SW 1271 (cell line): ENCODE results near the gene MTFMT.
"Not testable (repeated sequence)": the region's sequence is repeated elsewhere in the genome, so short reads cannot be mapped to it uniquely, and the experiment has no call there.

ENCODE experiments used
- DNase-seq, 2 experiments: peaks; one replicate each; lab custom pipeline; 2025; lab: John Stamatoyannopoulos, UW

MTFMT gene

GRCh38 chr15:65028921-65029735 lies at the start of gene MTFMT:
MTFMT (minus strand) TSS chr15:65029639; CDS start chr15:65029613, 26 bp downstream.
- peak; percentile 63 to 79 for DNase-seq

- DNase-seq, result no peak
These were observed 48.5 kb upstream of the MTFMT start for GRCh38 chr15:65077981-65078352.

GRCh38 chr15:65077291-65077980 lies 48.0 kb upstream of the MTFMT start:
- no peak for DNase-seq

GRCh38 chr15:65076486-65077290 lies 47.2 kb upstream of the MTFMT start, which contains the start of gene KBTBD13:
KBTBD13 (plus strand) TSS chr15:65076746; CDS start chr15:65076816, 70 bp downstream.
- DNase-seq, result no peak

GRCh38 chr15:65075607-65076395 lies 46.4 kb upstream of the MTFMT start:
- not testable (repeated sequence) for DNase-seq

GRCh38 chr15:65074946-65075345 lies 45.5 kb upstream of the MTFMT start:
- not testable (repeated sequence) for DNase-seq

GRCh38 chr15:65072617-65073016 lies 43.2 kb upstream of the MTFMT start:
- no peak for DNase-seq

GRCh38 chr15:65072027-65072426 lies 42.6 kb upstream of the MTFMT start:
- DNase-seq, result no peak

GRCh38 chr15:65071381-65071811 lies 42.0 kb upstream of the MTFMT start:
- DNase-seq, result no peak

- no peak for DNase-seq
These were observed 40.5 kb upstream of the MTFMT start for GRCh38 chr15:65069779-65070546.

GRCh38 chr15:65069179-65069578 lies 39.7 kb upstream of the MTFMT start:
- no peak for DNase-seq

- no peak for DNase-seq
These were observed 39.0 kb upstream of the MTFMT start for GRCh38 chr15:65068403-65068788.

GRCh38 chr15:65067645-65068402 lies 38.4 kb upstream of the MTFMT start, which contains the start of gene RASL12:
RASL12 (minus strand) TSS chr15:65067991; CDS start chr15:65067835, 156 bp downstream.
- DNase-seq, result no peak

GRCh38 chr15:65067317-65067644 lies 37.8 kb upstream of the MTFMT start:
- DNase-seq, result no peak

- no peak for DNase-seq
These were observed 37.3 kb upstream of the MTFMT start for GRCh38 chr15:65066635-65067316.

GRCh38 chr15:65066001-65066634 lies 36.7 kb upstream of the MTFMT start:
- no peak for DNase-seq

GRCh38 chr15:65062726-65063125 lies 33.3 kb upstream of the MTFMT start:
- no peak for DNase-seq

GRCh38 chr15:65062061-65062460 lies 32.6 kb upstream of the MTFMT start:
- no peak for DNase-seq
